GM12864 (cell line): Measurements from ENCODE around the gene ARID1B.
A peak's percentile ranks its signal among the peaks of the same experiment; 100 is the strongest.

Source experiments
- DNase-seq: peaks from one replicate; pipeline ENCODE4 v3.0.0-alpha.2; 2011; ENCODE audit warnings: low read depth
- H3K4me3 ChIP-seq: 2 replicates; pipeline ENCODE4 v1.5.1; 2011; ENCODE audit warnings: mild to moderate bottlenecking, low read depth, low read length, control low read depth
- CTCF ChIP-seq: IDR thresholded peaks from 2 replicates; pipeline ENCODE4 v1.5.1; 2011; ENCODE audit warnings: low read depth, mild to moderate bottlenecking, moderate library complexity, low read length, control low read depth, inconsistent platforms; ENCODE audit errors: missing control alignments

ARID1B gene

GRCh38 chr6:156925718-156926607 is 148.8 kb downstream of the ARID1B start:
- H3K4me3 ChIP-seq = no peak overlapping the region
- no peak for DNase-seq
- no peak for TF ChIP-seq CTCF

- no peak for TF ChIP-seq CTCF
- no peak for DNase-seq
- no peak overlapping the region for H3K4me3 ChIP-seq
Observed at GRCh38 chr6:156928126-156928525, 150.9 kb downstream of the ARID1B start.

GRCh38 chr6:156928972-156929371 is 151.8 kb downstream of the ARID1B start:
- DNase-seq = no peak
- no peak for TF ChIP-seq CTCF
- no peak overlapping the region for H3K4me3 ChIP-seq

- no peak overlapping the region for H3K4me3 ChIP-seq
- no peak for TF ChIP-seq CTCF
Observed at GRCh38 chr6:156931283-156931682, 154.1 kb downstream of the ARID1B start.

GRCh38 chr6:156933201-156934068 is 156.3 kb downstream of the ARID1B start:
- DNase-seq = no peak
- peak; percentile 10 for TF ChIP-seq CTCF
- H3K4me3 ChIP-seq = no peak overlapping the region

More at GRCh38 chr6:156931283-156931682, 154.1 kb downstream of the ARID1B start:
- no peak for DNase-seq

- TF ChIP-seq CTCF = no peak
- no peak overlapping the region for H3K4me3 ChIP-seq
- DNase-seq = no peak
Observed at GRCh38 chr6:156934069-156934460, 156.9 kb downstream of the ARID1B start.
